ENCODE data around the gene COL23A1. TPM values are rescaled to one million over a fixed set of nuclear protein-coding genes. Genes with fewer than 3 reads are reported as not detected.

The COL23A1 gene
- total RNA-seq, 2 donors from 2014 or later = 0.44 to 0.86 TPM

DNA sequence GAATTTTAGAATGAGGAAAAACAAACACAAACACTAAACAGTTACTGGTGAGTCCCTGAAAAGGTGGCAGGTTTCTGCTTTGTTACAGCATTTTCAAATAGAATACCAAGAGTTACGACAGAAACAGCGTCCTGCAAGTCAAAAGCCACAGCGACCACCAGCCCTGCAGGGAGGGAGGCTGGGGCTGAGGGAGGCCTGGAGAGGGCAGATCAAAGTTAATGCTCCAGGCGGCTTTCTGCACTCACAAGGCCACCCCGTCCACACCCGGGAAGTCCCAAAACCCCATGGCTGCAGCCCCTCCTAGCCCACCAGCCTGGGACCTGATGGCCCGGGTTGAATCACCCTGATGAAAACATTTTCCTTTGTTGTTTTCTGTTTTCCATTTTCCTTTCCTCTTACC is 29.3 kb downstream of the COL23A1 start:
- Mint-ChIP-seq H3K27ac (no peak overlapping the region), H3K4me1 (ENCODE audit: low read depth) (no peaks in the 10 kb centered on the region), H3K27me3 (ENCODE audit: low read depth) (peaks cover 26% of the 10 kb centered on the region), H3K4me3 (no peak overlapping the region), H3K9me3 (no peaks in the 10 kb centered on the region), H3K36me3 (ENCODE audit: insufficient read depth in 2 of 2) (peaks cover 0 to 2% of the 10 kb centered on the region in 2 donors)
- no peak for DNase-seq
- no peak for ATAC-seq (replicated peaks in 1 of 2)

DNA sequence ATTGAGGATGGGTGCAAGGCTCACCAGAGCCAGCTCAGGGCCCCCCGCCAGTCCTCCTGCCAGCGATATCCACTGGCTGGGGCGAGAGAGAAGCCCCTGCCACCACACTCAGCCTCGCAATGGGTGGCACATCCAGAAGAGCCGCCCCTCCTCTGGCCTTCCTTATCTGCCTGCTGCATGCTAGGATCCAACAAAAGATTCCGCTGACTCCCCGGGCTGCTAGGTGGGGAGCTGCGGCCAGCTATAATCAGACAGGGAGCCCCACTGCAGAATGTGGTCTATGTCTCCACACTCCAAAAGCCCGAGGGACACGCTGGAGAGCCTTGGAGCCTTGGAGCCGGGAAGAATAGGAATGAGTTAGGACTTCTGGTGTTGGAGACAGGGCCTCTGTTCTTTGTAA is 32.8 kb downstream of the COL23A1 start:
- H3K27ac Mint-ChIP-seq = no peak overlapping the region
- DNase-seq = no peak
- H3K4me1 Mint-ChIP-seq (ENCODE audit: low read depth) = no peaks in the 10 kb centered on the region
- no peaks in the 10 kb centered on the region for H3K9me3 Mint-ChIP-seq
- ATAC-seq (replicated peaks in 1 of 2) = no peak
- peaks cover 0 to 2% of the 10 kb centered on the region in 2 donors for H3K36me3 Mint-ChIP-seq (ENCODE audit: insufficient read depth in 2 of 2)
- H3K4me3 Mint-ChIP-seq = no peak overlapping the region
- peaks cover 12% of the 10 kb centered on the region for H3K27me3 Mint-ChIP-seq (ENCODE audit: low read depth)

DNA sequence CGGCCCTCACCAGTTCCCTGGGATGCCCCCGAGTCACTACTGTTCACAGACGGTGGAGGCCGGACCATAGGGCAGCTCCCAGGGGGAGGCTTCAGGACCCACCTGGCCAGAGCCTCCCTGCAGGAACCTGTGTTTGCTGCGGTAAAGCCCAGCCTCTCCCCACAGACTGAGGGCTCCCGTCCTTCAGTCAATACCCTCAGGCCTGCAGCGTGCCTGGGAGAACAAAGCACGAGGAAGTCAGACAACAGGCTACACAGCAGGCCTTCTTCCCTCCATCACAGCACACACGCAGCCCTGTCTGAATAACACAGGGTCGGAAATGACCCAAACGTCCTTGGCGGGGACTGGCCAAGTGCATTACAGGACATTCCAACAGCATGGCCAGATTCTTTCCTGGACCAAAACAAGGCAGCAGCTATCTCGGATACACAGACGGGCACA is 34.4 kb downstream of the COL23A1 start:
- DNase-seq = no peak
- H3K4me3 Mint-ChIP-seq = no peak overlapping the region
- peaks cover 11% of the 10 kb centered on the region for H3K27me3 Mint-ChIP-seq (ENCODE audit: low read depth)
- H3K4me1 Mint-ChIP-seq (ENCODE audit: low read depth) = no peaks in the 10 kb centered on the region
- ATAC-seq (replicated peaks in 1 of 2) = no peak
- no peak overlapping the region for H3K27ac Mint-ChIP-seq
- H3K36me3 Mint-ChIP-seq (ENCODE audit: insufficient read depth in 2 of 2) = no peaks in the 10 kb centered on the region
- H3K9me3 Mint-ChIP-seq = no peaks in the 10 kb centered on the region

DNA sequence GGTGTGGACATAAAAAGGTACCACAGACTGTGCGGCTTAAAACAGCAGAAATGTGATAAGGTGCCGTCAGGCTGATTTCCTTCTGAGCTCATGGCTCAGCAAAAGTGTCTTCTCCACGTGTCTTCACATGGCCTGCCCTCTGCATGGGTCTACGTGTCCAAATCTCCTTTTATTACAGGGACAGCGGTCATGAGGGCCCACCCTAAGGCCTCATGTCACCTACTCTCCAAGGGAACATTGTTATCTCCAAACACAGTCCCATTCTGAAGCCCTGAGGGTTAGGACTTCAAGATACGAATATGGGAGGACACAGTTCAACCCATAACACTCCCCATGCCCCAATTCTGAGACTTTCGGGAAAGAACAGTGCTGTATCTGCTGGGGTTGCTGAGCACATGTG is 35.2 kb downstream of the COL23A1 start:
- H3K27ac Mint-ChIP-seq = no peak overlapping the region

DNA sequence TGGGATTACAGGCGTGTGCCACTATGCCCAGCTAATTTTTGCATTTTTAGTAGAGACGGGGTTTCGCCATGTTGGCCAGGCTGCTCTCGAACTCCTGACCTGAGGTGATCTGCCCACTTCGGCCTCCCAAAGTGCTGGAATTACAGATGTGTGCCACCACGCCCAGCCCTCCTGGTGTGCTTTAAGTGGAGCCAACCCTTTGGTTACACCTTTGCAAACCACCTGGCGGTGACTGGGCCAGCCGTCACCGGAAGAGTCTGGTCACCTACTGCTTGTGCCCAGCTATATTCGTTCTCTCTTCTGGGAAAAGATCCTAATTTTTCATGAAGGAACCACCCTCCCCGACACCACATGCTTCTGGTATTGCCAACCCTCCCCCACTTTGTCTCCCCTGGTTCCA is 35.9 kb downstream of the COL23A1 start:
- ATAC-seq (replicated peaks in 1 of 2) (no peak), DNase-seq (no peak)
- no peaks in the 10 kb centered on the region for H3K36me3 Mint-ChIP-seq (ENCODE audit: insufficient read depth in 2 of 2)
- H3K4me3 Mint-ChIP-seq = no peak overlapping the region
- no peaks in the 10 kb centered on the region for H3K27me3 Mint-ChIP-seq (ENCODE audit: low read depth)
- no peak overlapping the region for H3K27ac Mint-ChIP-seq
- H3K9me3 Mint-ChIP-seq = no peaks in the 10 kb centered on the region
- no peaks in the 10 kb centered on the region for H3K4me1 Mint-ChIP-seq (ENCODE audit: low read depth)

More for the DNA sequence above, 35.2 kb downstream of the COL23A1 start:
- H3K4me1 Mint-ChIP-seq (ENCODE audit: low read depth) = no peaks in the 10 kb centered on the region
- peaks cover 3% of the 10 kb centered on the region for H3K27me3 Mint-ChIP-seq (ENCODE audit: low read depth)
- H3K4me3 Mint-ChIP-seq = no peak overlapping the region
- DNase-seq = no peak
- no peaks in the 10 kb centered on the region for H3K36me3 Mint-ChIP-seq (ENCODE audit: insufficient read depth in 2 of 2)
- H3K9me3 Mint-ChIP-seq = no peaks in the 10 kb centered on the region
- no peak for ATAC-seq (replicated peaks in 1 of 2)

DNA sequence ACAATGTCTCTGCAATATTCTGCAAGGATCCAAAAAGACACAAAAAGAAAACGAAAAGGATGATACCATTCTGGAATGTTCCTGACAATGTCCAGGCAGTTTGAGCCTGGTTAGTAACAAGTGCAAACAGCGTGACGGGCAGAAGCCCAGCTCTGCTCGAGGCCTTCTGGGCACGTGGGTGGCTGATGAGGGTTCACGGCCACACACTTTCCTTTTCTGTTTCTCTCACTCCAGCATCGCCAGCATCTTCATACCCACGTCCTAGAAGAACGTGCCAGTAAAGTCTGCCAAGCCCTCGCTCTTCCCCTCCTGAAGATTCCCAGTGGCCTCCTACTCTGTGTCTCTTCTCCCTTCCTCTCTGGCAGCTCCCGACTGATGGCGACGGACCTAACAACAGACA is 36.7 kb downstream of the COL23A1 start:
- Mint-ChIP-seq H3K27me3 (ENCODE audit: low read depth) (no peaks in the 10 kb centered on the region), H3K4me3 (no peak overlapping the region), H3K4me1 (ENCODE audit: low read depth) (no peaks in the 10 kb centered on the region), H3K9me3 (no peaks in the 10 kb centered on the region), H3K27ac (no peak overlapping the region), H3K36me3 (ENCODE audit: insufficient read depth in 2 of 2) (no peaks in the 10 kb centered on the region)
- DNase-seq (no peak), ATAC-seq (replicated peaks in 1 of 2) (no peak)

DNA sequence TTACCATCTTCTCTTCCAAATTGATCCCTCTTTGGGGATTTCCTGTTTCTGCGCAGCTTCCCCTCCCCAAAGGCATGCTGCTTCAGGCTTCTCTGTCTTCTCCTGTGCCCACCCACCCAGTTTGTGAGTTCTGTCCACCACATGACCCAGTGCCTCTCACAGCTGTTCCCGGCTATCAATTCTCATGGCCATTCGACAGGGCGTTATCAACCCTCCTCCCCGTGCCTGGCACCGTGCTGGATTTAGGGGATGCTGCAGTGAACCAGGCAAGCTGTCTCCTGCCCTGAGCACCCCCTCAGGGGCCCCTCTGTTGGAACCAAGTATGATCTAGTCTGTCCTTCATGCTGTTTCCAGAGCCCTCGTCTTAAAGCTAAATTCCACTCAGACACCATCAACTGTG is 38.7 kb downstream of the COL23A1 start:
- no peak overlapping the region for H3K27ac Mint-ChIP-seq

DNA sequence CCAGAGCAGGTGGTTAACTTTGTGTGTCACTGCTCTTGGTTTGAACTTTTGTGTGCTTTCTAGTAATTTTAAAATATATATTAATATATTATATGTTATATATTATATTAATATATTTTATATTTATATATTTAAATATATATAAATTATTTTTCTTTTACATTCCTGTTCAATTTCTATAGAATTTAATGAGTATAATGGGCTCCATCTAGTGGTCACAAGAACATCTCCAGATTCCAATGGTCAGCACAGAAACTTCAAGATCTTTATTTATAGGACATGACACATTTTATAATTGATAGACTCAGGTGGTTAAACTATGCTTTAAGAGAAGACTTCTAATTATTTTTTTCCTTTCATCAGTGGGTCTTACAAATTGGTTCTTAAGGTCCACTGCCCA is 39.1 kb downstream of the COL23A1 start:
- no peaks in the 10 kb centered on the region for H3K4me1 Mint-ChIP-seq (ENCODE audit: low read depth)
- H3K27ac Mint-ChIP-seq = no peak overlapping the region
- DNase-seq (no peak), ATAC-seq (replicated peaks in 1 of 2) (no peak)
- H3K27me3 Mint-ChIP-seq (ENCODE audit: low read depth) = no peaks in the 10 kb centered on the region
- no peaks in the 10 kb centered on the region for H3K36me3 Mint-ChIP-seq (ENCODE audit: insufficient read depth in 2 of 2)
- no peaks in the 10 kb centered on the region for H3K9me3 Mint-ChIP-seq
- no peak overlapping the region for H3K4me3 Mint-ChIP-seq

More for the DNA sequence above, 38.7 kb downstream of the COL23A1 start:
- no peak for DNase-seq
- H3K27me3 Mint-ChIP-seq (ENCODE audit: low read depth) = no peaks in the 10 kb centered on the region
- H3K36me3 Mint-ChIP-seq (ENCODE audit: insufficient read depth in 2 of 2) = no peaks in the 10 kb centered on the region
- ATAC-seq (replicated peaks in 1 of 2) = no peak
- H3K9me3 Mint-ChIP-seq = no peaks in the 10 kb centered on the region
- no peaks in the 10 kb centered on the region for H3K4me1 Mint-ChIP-seq (ENCODE audit: low read depth)
- H3K4me3 Mint-ChIP-seq = no peak overlapping the region

DNA sequence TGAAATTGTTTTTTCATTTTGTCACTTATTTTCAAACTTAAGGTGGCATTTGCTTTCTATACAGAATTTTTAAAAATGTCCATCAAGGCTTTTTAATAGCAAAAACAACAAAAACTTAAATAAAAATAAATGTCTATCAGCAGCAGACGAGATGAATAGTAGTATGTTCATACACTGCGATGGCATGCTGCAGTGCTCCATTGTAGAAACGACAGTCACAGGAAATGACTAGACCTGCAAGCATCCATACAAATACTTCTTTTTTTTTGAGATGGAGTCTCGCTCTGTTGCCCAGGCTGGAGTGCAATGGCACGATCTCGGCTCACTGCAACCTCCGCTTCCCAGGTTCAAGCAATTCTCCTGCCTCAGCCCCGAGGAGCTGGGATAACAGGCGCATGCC is 41.4 kb downstream of the COL23A1 start:
- Mint-ChIP-seq H3K4me3 (no peak overlapping the region), H3K4me1 (ENCODE audit: low read depth) (no peaks in the 10 kb centered on the region), H3K27me3 (ENCODE audit: low read depth) (no peaks in the 10 kb centered on the region), H3K36me3 (ENCODE audit: insufficient read depth in 2 of 2) (no peaks in the 10 kb centered on the region), H3K9me3 (no peaks in the 10 kb centered on the region), H3K27ac (peak overlapping the region; percentile 40)
- ATAC-seq (replicated peaks in 1 of 2) (no peak), DNase-seq (no peak)

DNA sequence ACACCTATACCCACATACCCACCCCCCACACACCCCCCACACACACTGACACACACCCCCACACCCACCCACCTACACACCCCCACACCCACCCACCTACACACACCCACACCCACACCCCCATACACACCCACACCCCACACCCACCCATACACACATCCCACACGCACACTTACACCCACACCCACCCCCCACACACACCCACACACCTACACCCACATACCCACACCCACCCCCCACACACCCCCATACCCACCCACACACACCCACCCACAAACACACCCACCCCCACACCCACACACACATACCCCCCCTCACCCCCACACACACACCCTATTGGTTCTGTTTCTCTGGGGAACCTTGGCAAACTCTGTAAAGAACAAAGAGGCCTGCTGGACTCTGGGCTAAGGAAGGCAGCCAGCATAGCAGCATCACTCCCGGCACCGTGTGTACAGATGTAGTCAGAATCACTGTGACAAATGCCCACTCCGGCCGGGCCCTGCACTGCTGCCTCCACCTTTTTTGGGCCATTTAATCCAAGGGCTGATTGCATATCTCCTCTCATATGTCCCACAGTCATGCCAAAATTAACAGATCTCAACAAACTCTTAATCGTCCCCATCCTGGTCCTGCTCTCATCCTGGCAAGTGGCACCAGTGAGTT is 42.3 kb downstream of the COL23A1 start:
- H3K36me3 Mint-ChIP-seq (ENCODE audit: insufficient read depth in 2 of 2) = no peaks in the 10 kb centered on the region
- peak in 1 of 2 donors; percentile 25 for ATAC-seq (replicated peaks in 1 of 2)
- H3K4me3 Mint-ChIP-seq = no peak overlapping the region
- no peaks in the 10 kb centered on the region for H3K27me3 Mint-ChIP-seq (ENCODE audit: low read depth)
- DNase-seq = no peak
- H3K9me3 Mint-ChIP-seq = no peaks in the 10 kb centered on the region
- H3K27ac Mint-ChIP-seq = peak overlapping the region; percentile 40
- H3K4me1 Mint-ChIP-seq (ENCODE audit: low read depth) = no peaks in the 10 kb centered on the region

DNA sequence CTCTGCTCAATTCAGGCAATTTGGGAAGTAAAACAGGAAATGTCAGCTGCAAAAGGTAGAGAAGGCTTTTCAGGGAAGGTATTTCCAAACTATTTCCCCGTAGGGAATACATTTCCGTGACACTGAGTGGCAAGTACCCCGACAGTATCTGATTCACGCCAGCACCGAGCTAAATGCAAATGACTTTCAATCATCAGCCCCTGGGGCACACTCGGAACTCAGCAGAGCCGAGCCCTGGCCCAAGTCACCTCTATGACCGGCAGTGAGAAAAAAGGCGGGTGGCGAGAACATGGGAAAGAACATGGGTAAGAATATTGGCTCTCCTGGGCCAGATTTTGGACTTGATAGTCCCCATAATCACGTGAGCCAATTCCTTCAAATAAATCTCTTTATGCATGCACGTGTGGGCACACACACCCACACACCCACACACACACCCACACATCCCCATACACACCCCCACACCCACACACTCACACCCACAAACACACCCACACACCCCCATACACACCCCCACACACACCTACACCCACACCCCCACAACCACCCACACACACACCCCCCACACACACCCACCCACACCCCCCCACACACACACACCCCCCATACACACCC is 43.0 kb downstream of the COL23A1 start:
- Mint-ChIP-seq H3K4me3 (no peak overlapping the region), H3K27me3 (ENCODE audit: low read depth) (no peaks in the 10 kb centered on the region), H3K4me1 (ENCODE audit: low read depth) (no peaks in the 10 kb centered on the region), H3K27ac (no peak overlapping the region), H3K9me3 (no peaks in the 10 kb centered on the region), H3K36me3 (ENCODE audit: insufficient read depth in 2 of 2) (no peaks in the 10 kb centered on the region)
- DNase-seq (no peak), ATAC-seq (replicated peaks in 1 of 2) (no peak)

DNA sequence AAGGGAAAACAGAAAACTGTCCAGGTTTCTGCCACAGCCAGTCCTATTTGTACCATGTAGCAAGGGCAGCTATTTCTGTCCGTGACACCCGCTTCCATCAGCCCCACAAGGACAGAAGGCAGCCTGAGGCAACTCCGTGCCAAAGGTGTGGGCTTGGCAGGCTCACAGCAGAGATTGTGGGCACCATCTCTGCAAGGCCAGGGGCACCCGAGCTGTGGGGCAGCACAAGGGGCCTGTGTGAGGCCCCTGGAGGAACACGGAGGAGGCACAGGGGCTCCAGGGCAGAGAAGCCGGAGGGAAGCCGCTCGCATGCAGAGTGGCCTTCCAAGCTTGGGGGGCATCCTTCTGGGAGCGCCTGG is 43.5 kb downstream of the COL23A1 start:
- ATAC-seq (replicated peaks in 1 of 2) = no peak

DNA sequence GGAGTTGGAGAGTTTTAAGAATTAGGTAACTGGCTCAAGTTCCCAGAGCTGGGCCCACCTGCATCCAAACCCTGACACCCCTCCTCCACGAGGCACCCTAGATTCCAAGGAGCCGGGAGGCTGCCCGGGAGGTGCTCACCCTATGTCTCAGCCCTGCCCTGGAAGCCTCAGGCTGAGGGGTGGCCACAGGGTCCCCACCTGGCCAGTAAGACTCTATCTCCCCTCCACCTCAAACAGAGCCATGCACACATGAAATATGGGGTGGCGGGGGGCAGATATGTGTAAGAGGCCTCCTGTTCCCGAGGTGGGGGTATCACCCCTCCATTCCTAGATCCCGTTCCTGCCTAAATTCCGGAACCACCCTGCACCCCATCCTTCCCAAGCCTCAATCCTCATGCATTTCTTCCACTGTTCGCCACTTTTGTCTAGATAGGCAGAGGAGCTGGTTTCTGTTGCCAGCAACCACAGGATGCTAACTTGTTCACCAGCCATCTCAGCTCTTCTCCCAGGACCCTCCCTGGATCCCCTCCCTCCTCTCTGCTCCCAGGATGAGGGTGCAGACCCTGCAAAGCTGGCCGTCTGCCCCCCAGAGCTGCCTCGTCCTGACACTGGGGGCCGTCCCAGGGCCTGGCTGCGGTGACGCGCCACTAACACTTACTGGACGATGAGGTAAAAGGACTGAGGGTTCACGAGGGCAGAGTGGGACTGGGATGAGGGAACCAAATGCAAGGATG is 44.1 kb downstream of the COL23A1 start:
- Mint-ChIP-seq H3K9me3 (no peaks in the 10 kb centered on the region), H3K27ac (no peak overlapping the region), H3K27me3 (ENCODE audit: low read depth) (no peaks in the 10 kb centered on the region), H3K36me3 (ENCODE audit: insufficient read depth in 2 of 2) (no peaks in the 10 kb centered on the region), H3K4me3 (no peak overlapping the region), H3K4me1 (ENCODE audit: low read depth) (no peaks in the 10 kb centered on the region)
- DNase-seq = no peak
- ATAC-seq (replicated peaks in 1 of 2) = no peak

More for the DNA sequence above, 43.5 kb downstream of the COL23A1 start:
- Mint-ChIP-seq H3K9me3 (no peaks in the 10 kb centered on the region), H3K27me3 (ENCODE audit: low read depth) (no peaks in the 10 kb centered on the region), H3K4me1 (ENCODE audit: low read depth) (no peaks in the 10 kb centered on the region), H3K4me3 (no peak overlapping the region), H3K36me3 (ENCODE audit: insufficient read depth in 2 of 2) (no peaks in the 10 kb centered on the region), H3K27ac (no peak overlapping the region)
- DNase-seq = no peak
